Neuronal stem cell (in vitro differentiated cells): ENCODE measurements around the gene BTG4.

ENCODE experiments used
- DNase-seq: peaks from one replicate; pipeline ENCODE4 v3.0.0-alpha.2; 2013; ENCODE audit warnings: low spot score
- H2AFZ ChIP-seq: one replicate; pipeline ENCODE4 v1.6.1; 2013; ENCODE audit warnings: mild to moderate bottlenecking, low read length, inconsistent platforms
- H2AK5ac ChIP-seq: 2 replicates; pipeline ENCODE4 v1.6.1; 2013; ENCODE audit warnings: low read depth, mild to moderate bottlenecking, inconsistent platforms, low read length, moderate library complexity, mixed read lengths
- H2BK120ac ChIP-seq: 2 replicates; pipeline ENCODE4 v1.6.1; 2013; ENCODE audit warnings: low read depth, mild to moderate bottlenecking, inconsistent platforms, low read length, moderate library complexity, mixed read lengths
- H2BK12ac ChIP-seq: one replicate; pipeline ENCODE4 v1.6.1; 2013; ENCODE audit warnings: low read length, inconsistent platforms
- H2BK15ac ChIP-seq: 2 replicates; pipeline ENCODE4 v1.6.1; 2013; ENCODE audit warnings: mild to moderate bottlenecking, low read length, inconsistent platforms, mixed read lengths
- H2BK5ac ChIP-seq: one replicate; pipeline ENCODE4 v1.6.1; 2013; ENCODE audit warnings: inconsistent platforms, mild to moderate bottlenecking, low read length, moderate library complexity
- H3K14ac ChIP-seq: one replicate; pipeline ENCODE4 v1.6.1; 2013; ENCODE audit warnings: low read length, inconsistent platforms
- H3K18ac ChIP-seq: 2 replicates; pipeline ENCODE4 v1.6.1; 2013; ENCODE audit warnings: low read length, inconsistent platforms
- H3K23ac ChIP-seq: 2 replicates; pipeline ENCODE4 v1.6.1; 2013; ENCODE audit warnings: low read depth, mild to moderate bottlenecking, mixed read lengths, low read length, inconsistent platforms; ENCODE audit not compliant: poor library complexity
- H3K27ac ChIP-seq: replicated peaks from 3 replicates; pipeline ENCODE4 v1.5.1; 2013; ENCODE audit warnings: low read length, inconsistent platforms
- H3K27me3 ChIP-seq, 3 experiments: 2 replicates each; pipeline ENCODE4 v1.6.1; 2013; ENCODE audit warnings: low read length in 3 of 3, mild to moderate bottlenecking in 2 of 3, inconsistent platforms in 1 of 3, low read depth in 1 of 3, mixed read lengths in 1 of 3, moderate library complexity in 1 of 3; ENCODE audit not compliant: control insufficient read depth in 3 of 3, insufficient read depth in 3 of 3
- H3K36me3 ChIP-seq, 2 donors: replicated peaks in 1 of 2; 2 replicates each; pipeline ENCODE4 v1.6.1; 2013; ENCODE audit warnings: low read length in 2 of 2; ENCODE audit not compliant: control insufficient read depth in 2 of 2, insufficient read depth in 2 of 2
- H3K4ac ChIP-seq: 2 replicates; pipeline ENCODE4 v1.6.1; 2013; ENCODE audit warnings: inconsistent platforms, mild to moderate bottlenecking, low read length, moderate library complexity
- H3K4me1 ChIP-seq, 2 donors: 1 replicate in 1 of 2; 2 replicates in 1 of 2; pipeline ENCODE4 v1.6.1; 2013; ENCODE audit warnings: low read length in 2 of 2, low read depth in 1 of 2; ENCODE audit not compliant: control insufficient read depth in 2 of 2, insufficient read depth in 1 of 2
- H3K4me2 ChIP-seq: one replicate; pipeline ENCODE4 v1.6.1; 2013; ENCODE audit warnings: mild to moderate bottlenecking, low read length, inconsistent platforms; ENCODE audit not compliant: insufficient read depth, poor library complexity, severe bottlenecking
- H3K4me3 ChIP-seq, 2 donors: 2 replicates each; pipeline ENCODE4 v1.5.1; 2013; ENCODE audit warnings: low read length in 2 of 2, mild to moderate bottlenecking in 2 of 2, inconsistent platforms in 1 of 2, moderate library complexity in 1 of 2
- H3K79me1 ChIP-seq: one replicate; pipeline ENCODE4 v1.6.1; 2013; ENCODE audit warnings: low read depth, mild to moderate bottlenecking, inconsistent platforms, low read length, moderate library complexity
- H3K9ac ChIP-seq: one replicate; pipeline ENCODE4 v1.6.1; 2013; ENCODE audit warnings: mild to moderate bottlenecking, low read depth, low read length, inconsistent platforms; ENCODE audit not compliant: poor library complexity
- H3K9me3 ChIP-seq, 2 donors: replicated peaks in 1 of 2; 2 replicates each; pipeline versions ENCODE3 to v1.6.1; 2013; ENCODE audit warnings: low read length in 2 of 2, mild to moderate bottlenecking in 2 of 2, inconsistent platforms in 1 of 2, low read depth in 1 of 2, mixed read lengths in 1 of 2, moderate library complexity in 1 of 2; ENCODE audit not compliant: control insufficient read depth in 2 of 2, insufficient read depth in 1 of 2
- H4K8ac ChIP-seq: one replicate; pipeline ENCODE4 v1.6.1; 2013; ENCODE audit warnings: low read depth, mild to moderate bottlenecking, inconsistent platforms, low read length, moderate library complexity
- H4K91ac ChIP-seq: one replicate; pipeline ENCODE4 v1.6.1; 2013; ENCODE audit warnings: low read length, low read depth, mild to moderate bottlenecking, inconsistent platforms; ENCODE audit not compliant: poor library complexity
- WGBS, 2 donors: extraction: QIAGEN DNeasy Blood & Tissue Kit; methylation state at CpG; one replicate each; pipeline ENCODE4 v1.1.7; 2013; ENCODE audit warnings: missing lambda C conversion rate in 2 of 2, mixed read lengths in 1 of 2; ENCODE audit not compliant: insufficient read length in 2 of 2, insufficient replicate concordance in 1 of 2; ENCODE audit errors: extremely low coverage in 2 of 2; 5-methylcytosine and 5-hydroxymethylcytosine counted together

Gene BTG4

GRCh38 chr11:111456086-111456858 is 55.9 kb downstream of the BTG4 start:
- no peak overlapping the region for H2BK120ac ChIP-seq
- H2AFZ ChIP-seq, result no peak overlapping the region
- no peak overlapping the region for H2AK5ac ChIP-seq
- no peak overlapping the region for H3K23ac ChIP-seq
- peaks cover 0 to 3% of the 10 kb centered on the region in 2 donors for H3K4me1 ChIP-seq
- H2BK15ac ChIP-seq, result peak overlapping the region; percentile 8
- H3K4ac ChIP-seq, result no peak overlapping the region
- no peak overlapping the region for H2BK5ac ChIP-seq
- peaks cover 0 to 10% (median 0%) of the 10 kb centered on the region in 3 experiments for H3K27me3 ChIP-seq
- H3K79me1 ChIP-seq, result no peaks in the 10 kb centered on the region
- no peak overlapping the region for H3K14ac ChIP-seq
- H3K4me3 ChIP-seq, result no peak overlapping the region
- H3K9ac ChIP-seq, result no peak overlapping the region
- no peak overlapping the region for H3K27ac ChIP-seq
- WGBS, 2 donors, result no CpG with 5 or more reads among the region's 16 CpGs
- H3K4me2 ChIP-seq, result no peak overlapping the region
- no peak overlapping the region for H3K18ac ChIP-seq
- H4K8ac ChIP-seq, result no peak overlapping the region
- no peak overlapping the region for H2BK12ac ChIP-seq
- no peak for DNase-seq
- H3K9me3 ChIP-seq, result no peaks in the 10 kb centered on the region
- H4K91ac ChIP-seq, result no peak overlapping the region
- no peaks in the 10 kb centered on the region for H3K36me3 ChIP-seq

GRCh38 chr11:111455291-111456085 is 56.7 kb downstream of the BTG4 start:
- Histone ChIP-seq H2BK15ac (peak overlapping the region; percentile 25), H3K27ac (no peak overlapping the region), H3K36me3 (no peaks in the 10 kb centered on the region), H2AK5ac (no peak overlapping the region), H3K9ac (no peak overlapping the region), H3K18ac (peak overlapping the region; percentile 78), H3K23ac (no peak overlapping the region), H3K4ac (no peak overlapping the region), H3K79me1 (no peaks in the 10 kb centered on the region), H3K4me3 (no peak overlapping the region), H2BK12ac (no peak overlapping the region), H3K14ac (no peak overlapping the region), H4K8ac (no peak overlapping the region), H2AFZ (no peak overlapping the region), H2BK5ac (no peak overlapping the region), H4K91ac (no peak overlapping the region), H3K27me3 (peaks cover 0 to 10% (median 0%) of the 10 kb centered on the region in 3 experiments), H3K4me1 (peaks cover 0 to 3% of the 10 kb centered on the region in 2 donors), H3K9me3 (no peaks in the 10 kb centered on the region), H3K4me2 (no peak overlapping the region), H2BK120ac (no peak overlapping the region)
- WGBS, 2 donors, result no CpG with 5 or more reads among the region's 21 CpGs
- DNase-seq, result no peak

GRCh38 chr11:111454561-111455192 is 57.5 kb downstream of the BTG4 start:
- H2AFZ ChIP-seq, result peak overlapping the region; percentile 21
- no peaks in the 10 kb centered on the region for H3K79me1 ChIP-seq
- H2AK5ac ChIP-seq, result no peak overlapping the region
- WGBS, 2 donors, result no CpG with 5 or more reads among the region's 11 CpGs
- H3K4ac ChIP-seq, result no peak overlapping the region
- H3K9me3 ChIP-seq, result no peaks in the 10 kb centered on the region
- peak; percentile 47 for DNase-seq
- H3K23ac ChIP-seq, result no peak overlapping the region
- peaks cover 0 to 3% of the 10 kb centered on the region in 2 donors for H3K4me1 ChIP-seq
- no peak overlapping the region for H4K8ac ChIP-seq
- peak overlapping the region; percentile 25 for H2BK15ac ChIP-seq
- H3K4me3 ChIP-seq, result no peak overlapping the region
- no peak overlapping the region for H3K14ac ChIP-seq
- no peak overlapping the region for H4K91ac ChIP-seq
- H3K9ac ChIP-seq, result no peak overlapping the region
- no peaks in the 10 kb centered on the region for H3K36me3 ChIP-seq
- H2BK12ac ChIP-seq, result no peak overlapping the region
- no peak overlapping the region for H2BK5ac ChIP-seq
- H3K27ac ChIP-seq, result no peak overlapping the region
- no peak overlapping the region for H2BK120ac ChIP-seq
- peak overlapping the region; percentile 78 for H3K18ac ChIP-seq
- H3K27me3 ChIP-seq, result peaks cover 0 to 10% (median 0%) of the 10 kb centered on the region in 3 experiments
- peak overlapping the region; percentile 47 for H3K4me2 ChIP-seq
